Fibroblast of pulmonary artery (primary cell): Measurements from ENCODE around the gene TCTN1.
"Not testable (repeated sequence)": the region's sequence is repeated elsewhere in the genome, so short reads cannot be mapped to it uniquely, and the experiment has no call there.

ENCODE experiments used
- DNase-seq: peaks from one replicate; pipeline ENCODE4 v3.0.0-alpha.2; 2010; ENCODE audit warnings: low read depth
- H3K4me3 ChIP-seq: replicated peaks from 2 replicates; pipeline ENCODE4 v1.5.1; 2011; ENCODE audit warnings: low read depth, mild to moderate bottlenecking, control low read depth, low read length, moderate library complexity
- TF ChIP-seq, protein P1 (sequence below): IDR thresholded peaks from 2 replicates; pipeline ENCODE4 v1.5.1; 2011; ENCODE audit warnings: mild to moderate bottlenecking, control low read depth, low read length, inconsistent platforms; ENCODE audit errors: missing control alignments

TCTN1 gene

DNA sequence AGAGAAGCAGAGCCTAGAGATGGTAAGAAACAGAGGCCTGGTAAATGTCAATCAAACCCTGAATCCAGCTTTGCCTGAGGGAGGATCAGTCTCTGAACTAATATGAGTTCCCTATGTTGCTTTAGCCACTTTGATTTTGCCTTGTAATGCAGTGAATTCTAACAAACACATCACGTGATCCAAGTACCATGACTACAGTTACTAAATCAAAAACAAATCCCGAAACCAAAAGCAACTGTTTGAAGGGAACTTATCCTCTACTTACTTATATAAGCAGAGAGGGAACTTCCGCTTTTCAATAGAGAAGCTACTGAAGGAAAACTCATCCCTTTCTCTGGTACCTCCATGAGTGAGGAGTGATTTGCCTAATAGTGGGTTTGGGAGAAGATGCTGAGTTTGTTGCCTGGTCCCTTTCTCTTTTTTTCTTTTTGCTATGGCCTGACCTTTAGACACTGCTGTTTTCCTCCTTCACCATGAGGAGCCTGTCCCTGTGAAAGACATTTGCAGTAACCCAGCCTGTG is 23.1 kb upstream of the TCTN1 start:
- DNase-seq, result peak; percentile 39
- TF ChIP-seq, protein P1, sequence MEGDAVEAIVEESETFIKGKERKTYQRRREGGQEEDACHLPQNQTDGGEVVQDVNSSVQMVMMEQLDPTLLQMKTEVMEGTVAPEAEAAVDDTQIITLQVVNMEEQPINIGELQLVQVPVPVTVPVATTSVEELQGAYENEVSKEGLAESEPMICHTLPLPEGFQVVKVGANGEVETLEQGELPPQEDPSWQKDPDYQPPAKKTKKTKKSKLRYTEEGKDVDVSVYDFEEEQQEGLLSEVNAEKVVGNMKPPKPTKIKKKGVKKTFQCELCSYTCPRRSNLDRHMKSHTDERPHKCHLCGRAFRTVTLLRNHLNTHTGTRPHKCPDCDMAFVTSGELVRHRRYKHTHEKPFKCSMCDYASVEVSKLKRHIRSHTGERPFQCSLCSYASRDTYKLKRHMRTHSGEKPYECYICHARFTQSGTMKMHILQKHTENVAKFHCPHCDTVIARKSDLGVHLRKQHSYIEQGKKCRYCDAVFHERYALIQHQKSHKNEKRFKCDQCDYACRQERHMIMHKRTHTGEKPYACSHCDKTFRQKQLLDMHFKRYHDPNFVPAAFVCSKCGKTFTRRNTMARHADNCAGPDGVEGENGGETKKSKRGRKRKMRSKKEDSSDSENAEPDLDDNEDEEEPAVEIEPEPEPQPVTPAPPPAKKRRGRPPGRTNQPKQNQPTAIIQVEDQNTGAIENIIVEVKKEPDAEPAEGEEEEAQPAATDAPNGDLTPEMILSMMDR, result no peak
- H3K4me3 ChIP-seq, result no peak overlapping the region

DNA sequence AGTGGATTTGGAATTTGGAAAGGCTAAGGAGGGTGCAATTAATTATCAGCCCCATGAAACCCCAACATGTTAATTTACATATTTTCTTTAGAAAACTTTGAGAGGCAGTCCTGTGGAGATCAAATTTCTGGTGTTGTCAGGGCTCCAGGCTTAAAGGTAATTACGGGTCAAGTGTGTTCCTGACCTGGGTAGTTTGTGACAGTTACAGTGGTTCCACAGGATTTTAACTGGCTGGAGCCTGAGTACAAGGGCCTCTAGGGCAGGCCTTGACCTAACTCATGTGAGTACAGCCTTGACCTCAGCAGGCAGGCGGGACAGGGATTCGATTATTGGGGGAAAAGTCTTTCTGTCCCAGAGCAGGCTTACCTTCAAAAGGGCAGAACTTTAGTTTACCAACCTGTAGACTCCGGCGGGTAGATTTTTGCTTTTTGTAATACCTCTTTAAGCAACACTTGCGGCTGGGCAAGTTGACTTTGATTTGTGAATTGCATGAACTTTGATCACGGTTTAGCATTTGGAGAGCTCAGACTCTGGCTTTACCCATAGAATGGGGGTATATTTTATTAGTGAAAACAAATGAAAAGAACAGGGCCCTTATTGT is 22.4 kb upstream of the TCTN1 start:
- H3K4me3 ChIP-seq, result no peak overlapping the region
- TF ChIP-seq, protein P1, result no peak
- DNase-seq, result no peak

DNA sequence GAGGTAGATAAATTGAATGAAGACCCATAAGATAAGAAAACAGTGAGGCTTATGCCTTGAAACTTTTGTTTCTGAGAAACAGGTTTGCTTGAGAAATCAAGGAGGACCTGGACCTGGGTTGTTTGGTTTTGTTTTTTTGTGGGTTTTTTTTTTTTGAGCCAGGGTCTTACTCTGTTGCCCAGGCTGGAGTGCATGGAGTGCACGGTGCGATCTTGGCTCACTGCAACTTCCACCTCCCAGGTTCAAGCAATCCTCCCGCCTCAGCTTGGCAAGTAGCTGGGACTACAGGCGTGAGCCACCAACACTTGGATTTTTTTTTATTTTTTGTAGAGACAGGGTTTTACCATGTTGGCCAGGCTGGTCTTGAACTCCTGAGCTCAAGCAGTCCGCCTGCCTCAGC is 21.9 kb upstream of the TCTN1 start:
- TF ChIP-seq, protein P1, result no peak
- H3K4me3 ChIP-seq, result no peak overlapping the region
- no peak for DNase-seq

DNA sequence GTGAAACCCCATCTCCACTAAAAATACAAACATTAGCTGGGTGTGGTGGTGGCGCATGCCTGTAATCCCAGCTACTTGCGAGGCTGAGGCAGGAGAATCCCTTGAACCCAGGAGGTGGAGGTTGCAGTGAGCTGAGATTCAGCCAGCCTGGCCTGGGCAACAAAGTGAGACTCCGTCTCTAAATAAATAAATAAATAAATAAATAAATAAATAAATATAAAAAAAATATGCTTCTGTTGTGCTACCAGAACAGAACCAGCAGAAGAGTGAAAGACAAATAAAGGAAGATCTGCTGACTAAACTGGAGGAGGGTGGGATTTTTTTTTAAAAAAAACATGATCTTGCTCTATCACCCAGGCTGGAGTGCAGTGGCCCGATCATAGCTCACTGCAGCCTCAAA is 21.0 kb upstream of the TCTN1 start:
- not testable (repeated sequence) for DNase-seq, H3K4me3 ChIP-seq

DNA sequence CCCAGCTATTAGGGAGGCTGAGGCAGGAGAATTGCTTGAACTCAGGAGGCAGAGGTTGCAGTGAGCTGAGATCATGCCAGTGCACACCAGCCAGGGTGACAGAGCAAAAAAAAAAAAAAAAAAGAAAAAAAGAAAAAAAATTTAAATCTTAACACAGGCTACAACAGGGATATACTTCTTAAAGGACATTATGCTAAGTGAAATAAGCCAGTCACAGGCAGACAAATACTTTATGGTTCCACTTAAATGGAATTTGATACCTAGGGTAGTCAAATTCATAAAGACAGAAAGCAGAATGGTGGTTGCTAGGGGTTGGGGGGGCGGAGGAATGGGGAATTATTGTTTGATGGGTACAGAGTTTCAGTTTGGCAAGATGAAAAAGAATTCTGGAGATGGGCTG is 16.0 kb upstream of the TCTN1 start:
- TF ChIP-seq, protein P1, result no peak
- no peak for DNase-seq

DNA sequence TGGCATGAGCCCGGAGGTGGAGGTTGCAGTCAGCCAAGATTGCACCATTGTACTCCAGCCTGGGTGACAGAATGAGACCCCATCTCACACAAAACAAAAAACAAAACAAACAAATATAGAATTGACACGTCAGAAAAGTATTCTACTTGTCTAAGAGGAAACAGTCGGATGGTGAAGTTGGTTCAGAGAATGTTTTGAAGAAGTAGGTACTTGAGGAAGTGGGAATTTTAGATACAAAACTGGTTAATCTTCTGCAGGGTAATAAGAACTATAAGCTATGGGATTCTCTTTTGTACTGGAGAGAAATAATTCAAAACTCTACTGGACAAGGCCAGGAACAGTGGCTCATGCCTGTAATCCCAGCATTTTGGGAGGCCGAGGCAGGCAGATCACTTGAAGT is 14.6 kb upstream of the TCTN1 start:
- TF ChIP-seq, protein P1, result no peak
- DNase-seq, result no peak
- H3K4me3 ChIP-seq, result no peak overlapping the region

More for the DNA sequence above, 16.0 kb upstream of the TCTN1 start:
- no peak overlapping the region for H3K4me3 ChIP-seq

DNA sequence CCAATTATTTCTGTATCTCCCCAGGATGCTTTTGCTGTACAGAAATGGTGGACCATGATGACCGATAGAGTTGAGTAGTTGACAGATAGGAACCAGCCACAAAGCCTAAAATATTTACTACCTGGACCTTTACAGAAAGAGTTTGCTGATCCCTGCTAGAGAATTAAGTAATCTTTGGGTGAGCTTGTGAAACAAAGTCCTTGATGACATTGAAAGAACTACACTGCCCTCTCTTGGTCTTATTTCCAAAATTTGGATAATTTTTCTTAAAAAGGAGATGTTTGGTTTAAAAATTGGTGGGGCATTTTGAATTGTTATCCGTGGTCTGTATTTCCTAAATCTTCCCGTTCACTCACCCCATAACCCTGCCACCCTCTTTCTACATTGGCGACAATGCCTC is 13.7 kb upstream of the TCTN1 start:
- TF ChIP-seq, protein P1, result peak; percentile 37
- peak; percentile 85 for DNase-seq

More for the DNA sequence above, 13.7 kb upstream of the TCTN1 start:
- H3K4me3 ChIP-seq, result no peak overlapping the region
